Smooth muscle cell (in vitro differentiated cells): Measurements from ENCODE around the gene FAM171A1. TPM values are rescaled to one million over a fixed set of nuclear protein-coding genes. Genes with fewer than 3 reads are reported as not detected.

Source experiments
- DNase-seq: peaks from one replicate; lab custom pipeline; 2025; ENCODE audit not compliant: unreplicated experiment; lab: John Stamatoyannopoulos, UW
- H2AFZ ChIP-seq: fragments of 200-600 bp; sonication (generic); 2 replicates; pipeline ENCODE4 v1.6.0; 2016; ENCODE audit warnings: antibody characterized with exemption, low read depth, mild to moderate bottlenecking
- H3F3A ChIP-seq: fragments of 200-600 bp; sonication (generic); 2 replicates; pipeline ENCODE4 v1.6.0; 2017; ENCODE audit warnings: antibody characterized with exemption, low read depth
- H3K27ac ChIP-seq: fragments of 200-600 bp; sonication (generic); 2 replicates; pipeline ENCODE4 v1.5.1; 2016; ENCODE audit warnings: low read depth, mild to moderate bottlenecking
- H3K27me3 ChIP-seq: fragments of 200-600 bp; sonication (generic); 2 replicates; pipeline ENCODE4 v1.6.1; 2016; ENCODE audit warnings: low read depth, mild to moderate bottlenecking
- H3K36me3 ChIP-seq: fragments of 200-600 bp; sonication (generic); 2 replicates; pipeline ENCODE4 v1.5.1; 2016; ENCODE audit warnings: low read depth
- H3K4me1 ChIP-seq: fragments of 200-600 bp; sonication (generic); 2 replicates; pipeline ENCODE4 v1.5.1; 2016; ENCODE audit warnings: low read depth
- H3K4me2 ChIP-seq: fragments of 200-600 bp; sonication (generic); 2 replicates; pipeline ENCODE4 v1.6.0; 2016; ENCODE audit warnings: mild to moderate bottlenecking
- H3K4me3 ChIP-seq: fragments of 200-600 bp; sonication (generic); 2 replicates; pipeline ENCODE4 v1.5.1; 2016; ENCODE audit warnings: mild to moderate bottlenecking
- H3K79me2 ChIP-seq: fragments of 200-600 bp; sonication (generic); 2 replicates; pipeline ENCODE4 v1.6.0; 2016; ENCODE audit warnings: low read depth, mild to moderate bottlenecking
- H3K9ac ChIP-seq: fragments of 200-600 bp; sonication (generic); 2 replicates; pipeline ENCODE4 v1.6.0; 2016; ENCODE audit warnings: low read depth
- H3K9me3 ChIP-seq: fragments of 200-600 bp; sonication (generic); replicated peaks from 2 replicates; pipeline ENCODE4 v1.5.1; 2016; ENCODE audit warnings: low read depth
- H4K20me1 ChIP-seq: fragments of 200-600 bp; sonication (generic); 2 replicates; pipeline ENCODE4 v1.6.0; 2016; ENCODE audit warnings: low read depth
- CTCF ChIP-seq: fragments of 200-600 bp; sonication (generic); IDR thresholded peaks from 2 replicates; pipeline ENCODE4 v1.5.1; 2017; ENCODE audit warnings: borderline replicate concordance, mild to moderate bottlenecking, antibody characterized with exemption; ENCODE audit not compliant: insufficient read depth, poor library complexity, severe bottlenecking
- WGBS: methylation state at CpG from one replicate; pipeline ENCODE4 v1.1.7; 2016; ENCODE audit warnings: low lambda C conversion rate; 5-methylcytosine and 5-hydroxymethylcytosine counted together
- polyA plus RNA-seq: library from polyadenylated mRNA; unstranded; fragments of >200 nt; fragmentation: Nextera tagmentation; extraction: Ambion mirVana; gene quantifications from 2 replicates; pipeline ENCODE4 v1.2.1, GENCODE V29; 2016
- total RNA-seq: library from RNA; depleted of rRNA; stranded (reverse); fragments of >200 nt; gene quantifications from 2 replicates; pipeline ENCODE4 v1.2.3, GENCODE V29; 2014

The FAM171A1 gene
- total and polyA plus RNA-seq, 2 experiments from 2014 or later = 25.5 to 37.2 TPM

GRCh38 chr10:15238555-15239335 lies 132.3 kb downstream of the FAM171A1 start:
- 66% methylated on average over 12 of the region's 12 CpGs for WGBS
- Histone ChIP-seq H3F3A (no peaks in the 10 kb centered on the region), H3K27me3 (no peaks in the 10 kb centered on the region), H3K9ac (peak overlapping the region; percentile 56), H2AFZ (no peak overlapping the region), H3K79me2 (no peaks in the 10 kb centered on the region), H3K36me3 (no peaks in the 10 kb centered on the region), H3K9me3 (no peaks in the 10 kb centered on the region), H3K4me3 (no peak overlapping the region), H4K20me1 (no peaks in the 10 kb centered on the region), H3K4me2 (no peak overlapping the region), H3K4me1 (no peaks in the 10 kb centered on the region), H3K27ac (peak overlapping the region; percentile 63)
- DNase-seq = no peak
- no peak for TF ChIP-seq CTCF

- no peak overlapping the region for H2AFZ ChIP-seq
- H3K4me1 ChIP-seq = no peaks in the 10 kb centered on the region
- H3K9ac ChIP-seq = peak overlapping the region; percentile 24
- TF ChIP-seq CTCF = no peak
- H3F3A ChIP-seq = no peaks in the 10 kb centered on the region
- WGBS = 94% methylated on average over 5 of the region's 5 CpGs
- H3K36me3 ChIP-seq = no peaks in the 10 kb centered on the region
- no peak for DNase-seq
- no peaks in the 10 kb centered on the region for H3K27me3 ChIP-seq
- no peak overlapping the region for H3K4me2 ChIP-seq
- H3K4me3 ChIP-seq = no peak overlapping the region
- no peak overlapping the region for H3K27ac ChIP-seq
- H3K9me3 ChIP-seq = no peaks in the 10 kb centered on the region
- H3K79me2 ChIP-seq = no peaks in the 10 kb centered on the region
- no peaks in the 10 kb centered on the region for H4K20me1 ChIP-seq
Observed at GRCh38 chr10:15237351-15237750, 133.7 kb downstream of the FAM171A1 start.

GRCh38 chr10:15236340-15236739 lies 134.7 kb downstream of the FAM171A1 start:
- Histone ChIP-seq H3F3A (no peaks in the 10 kb centered on the region), H3K4me2 (no peak overlapping the region), H2AFZ (no peak overlapping the region), H3K4me1 (no peaks in the 10 kb centered on the region), H3K9ac (no peak overlapping the region), H3K36me3 (no peaks in the 10 kb centered on the region), H3K27ac (no peak overlapping the region), H3K79me2 (no peaks in the 10 kb centered on the region), H3K27me3 (no peaks in the 10 kb centered on the region), H4K20me1 (no peaks in the 10 kb centered on the region), H3K4me3 (no peak overlapping the region), H3K9me3 (no peaks in the 10 kb centered on the region)
- DNase-seq = no peak
- 80% methylated on average over 9 of the region's 9 CpGs for WGBS
- no peak for TF ChIP-seq CTCF

GRCh38 chr10:15232279-15232678 lies 138.8 kb downstream of the FAM171A1 start:
- H3K4me3 ChIP-seq = no peak overlapping the region
- H3F3A ChIP-seq = no peaks in the 10 kb centered on the region
- H3K9me3 ChIP-seq = no peaks in the 10 kb centered on the region
- no peak overlapping the region for H3K27ac ChIP-seq
- H3K4me2 ChIP-seq = no peak overlapping the region
- no peak overlapping the region for H3K9ac ChIP-seq
- no peaks in the 10 kb centered on the region for H3K79me2 ChIP-seq
- WGBS = 82% methylated on average over 8 of the region's 8 CpGs
- no peaks in the 10 kb centered on the region for H3K4me1 ChIP-seq
- no peak for DNase-seq
- TF ChIP-seq CTCF = no peak
- no peaks in the 10 kb centered on the region for H3K27me3 ChIP-seq
- H2AFZ ChIP-seq = no peak overlapping the region
- no peaks in the 10 kb centered on the region for H3K36me3 ChIP-seq
- no peaks in the 10 kb centered on the region for H4K20me1 ChIP-seq
